Stimulated activated memory B cell treated with anti-CD40 and anti-IgM and Interleukin-4, amounts not matched to agents 10 μg/mL and 1 μg/mL and 100 μg/mL, for 72 hours (primary cell): Measurements from ENCODE around the gene DDC.
"Not testable (repeated sequence)": the region's sequence is repeated elsewhere in the genome, so short reads cannot be mapped to it uniquely, and the experiment has no call there.

Experiments used
- ATAC-seq: fragments of 150-1000 bp; cut with Tn5 transposase; 2 replicates; pipeline ENCODE4 v1.10.0; 2021
- H3K27ac Mint-ChIP-seq: one replicate; pipeline ENCODE4 v1.8.0; 2022; ENCODE audit warnings: mild to moderate bottlenecking, mixed read lengths
- H3K27me3 Mint-ChIP-seq: one replicate; pipeline ENCODE4 v1.8.0; 2022; ENCODE audit warnings: mixed read lengths
- H3K36me3 Mint-ChIP-seq: one replicate; pipeline ENCODE4 v1.8.0; 2022; ENCODE audit warnings: mixed read lengths
- H3K4me1 Mint-ChIP-seq: one replicate; pipeline ENCODE4 v1.8.0; 2022; ENCODE audit warnings: mixed read lengths
- H3K4me3 Mint-ChIP-seq: one replicate; pipeline ENCODE4 v1.8.0; 2022; ENCODE audit warnings: mild to moderate bottlenecking, moderate library complexity, mixed read lengths
- H3K9me3 Mint-ChIP-seq: one replicate; pipeline ENCODE4 v1.8.0; 2022; ENCODE audit warnings: mixed read lengths

The DDC gene

DNA sequence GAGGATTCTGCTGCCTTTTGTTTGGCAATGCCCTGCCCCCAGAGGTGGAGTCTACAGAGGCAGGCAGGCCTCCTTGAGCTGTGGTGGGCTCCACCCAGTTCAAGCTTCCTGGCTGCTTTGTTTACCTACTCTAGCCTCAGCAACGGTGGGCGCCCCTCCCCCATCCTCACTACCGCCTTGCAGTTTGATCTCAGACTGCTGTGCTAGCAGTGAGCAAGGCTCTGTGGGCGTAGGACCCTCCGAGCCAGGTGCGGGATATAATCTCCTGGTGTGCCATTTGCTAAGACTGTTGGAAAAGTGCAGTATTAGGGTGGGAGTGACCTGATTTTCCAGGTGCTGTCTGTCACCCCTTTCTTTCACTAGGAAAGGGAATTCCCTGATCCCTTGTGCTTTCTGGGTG is 11.2 kb upstream of the DDC start:
- not testable (repeated sequence) for H3K9me3 Mint-ChIP-seq, H3K36me3 Mint-ChIP-seq, H3K27ac Mint-ChIP-seq, ATAC-seq, H3K4me1 Mint-ChIP-seq, H3K4me3 Mint-ChIP-seq
- H3K27me3 Mint-ChIP-seq, result peaks cover 27% of the 10 kb centered on the region

DNA sequence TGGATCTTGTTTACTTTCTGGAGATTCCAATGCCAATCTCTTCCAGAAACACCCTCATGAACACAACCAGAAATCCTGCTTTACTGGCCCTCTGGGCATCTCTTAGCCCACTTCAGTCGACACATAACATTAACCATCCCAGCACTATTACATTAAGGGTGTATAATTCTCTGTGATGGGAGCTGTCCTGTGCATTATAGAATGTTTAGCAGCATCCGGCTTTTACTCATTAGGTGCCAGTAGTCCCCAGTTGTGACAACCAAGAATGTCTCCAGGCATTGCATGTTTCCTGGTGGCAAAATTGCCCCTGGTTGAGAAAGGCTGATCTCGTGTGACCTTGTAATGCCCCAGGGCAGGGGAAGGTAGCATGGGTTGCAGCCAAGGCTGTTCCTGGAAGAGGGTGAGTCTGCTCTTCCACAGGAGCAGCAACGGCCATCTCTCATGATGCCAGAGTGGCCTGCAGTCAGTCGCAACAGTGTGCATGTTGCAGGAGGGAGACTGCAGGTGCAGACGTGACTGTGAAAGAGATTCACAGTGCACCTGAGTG is 2.6 kb upstream of the DDC start:
- Mint-ChIP-seq H3K36me3 (no peaks in the 10 kb centered on the region), H3K27ac (no peak overlapping the region), H3K27me3 (peaks cover 24% of the 10 kb centered on the region), H3K9me3 (peaks cover 3% of the 10 kb centered on the region), H3K4me3 (no peak overlapping the region), H3K4me1 (no peaks in the 10 kb centered on the region)
- peak; percentile 27 for ATAC-seq

DNA sequence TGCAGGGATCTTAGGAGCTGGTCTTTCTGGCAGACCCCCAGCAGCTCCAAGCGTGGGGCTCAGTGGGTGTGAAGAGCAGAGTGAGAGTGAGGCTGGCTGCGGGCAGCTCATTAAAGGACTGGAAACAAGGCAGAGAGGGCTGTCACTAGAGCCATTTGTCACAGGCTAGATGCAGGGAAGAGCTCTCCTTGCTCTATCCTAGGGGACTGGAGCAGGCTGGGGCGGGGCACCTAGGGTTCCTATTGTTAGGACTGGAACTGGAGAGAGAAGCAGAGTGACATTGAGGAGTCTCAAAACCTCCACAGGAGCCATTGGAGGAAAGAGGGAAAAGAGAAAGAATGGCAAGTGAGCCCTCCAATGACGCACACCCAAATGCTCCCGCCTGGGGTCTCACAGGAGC is 772 bp upstream of the DDC start:
- Mint-ChIP-seq H3K4me1 (no peaks in the 10 kb centered on the region), H3K27me3 (peaks cover 33% of the 10 kb centered on the region), H3K4me3 (no peak overlapping the region), H3K36me3 (no peaks in the 10 kb centered on the region), H3K9me3 (peaks cover 3% of the 10 kb centered on the region), H3K27ac (no peak overlapping the region)
- no peak for ATAC-seq

DNA sequence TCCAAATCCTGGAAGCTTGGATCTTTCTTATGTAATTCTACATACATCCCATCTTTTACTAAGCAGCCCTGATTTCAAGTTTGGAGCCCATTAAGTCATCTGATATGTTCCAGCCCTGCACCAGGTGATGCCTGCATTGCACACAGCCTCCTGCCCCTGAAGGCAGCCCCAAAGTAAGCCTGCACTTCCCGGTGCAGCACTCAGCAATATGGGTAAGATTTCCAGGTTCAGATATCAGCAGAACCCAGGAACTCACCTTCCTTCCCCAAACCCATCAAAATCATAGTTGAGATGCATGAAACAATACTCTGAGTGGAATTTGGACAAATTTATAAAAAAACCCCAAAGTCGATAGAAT is 333 bp upstream of the DDC start:
- Mint-ChIP-seq H3K9me3 (peaks cover 2% of the 10 kb centered on the region), H3K4me1 (no peaks in the 10 kb centered on the region), H3K27ac (no peak overlapping the region), H3K36me3 (no peaks in the 10 kb centered on the region), H3K4me3 (no peak overlapping the region), H3K27me3 (peaks cover 33% of the 10 kb centered on the region)
- no peak for ATAC-seq

DNA sequence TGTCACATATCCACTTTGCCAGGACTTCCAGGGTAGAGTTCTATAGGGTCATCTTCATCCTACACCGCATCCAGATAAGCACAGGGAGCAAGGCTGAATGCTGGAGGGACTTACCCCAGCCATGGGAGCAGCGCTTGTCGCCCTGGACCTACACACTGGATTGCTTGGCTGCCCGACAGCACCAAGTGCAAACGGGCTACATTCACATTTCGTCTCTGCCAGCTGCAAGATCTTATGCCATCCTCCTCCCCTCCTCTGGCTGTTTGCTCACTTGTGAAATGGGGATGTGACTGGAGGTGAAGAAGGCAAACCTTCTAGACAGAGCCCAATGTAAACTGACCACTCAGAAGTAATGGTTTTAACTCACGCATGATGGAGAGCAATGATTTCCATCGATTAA is 1.0 kb downstream of the DDC start:
- Mint-ChIP-seq H3K36me3 (no peaks in the 10 kb centered on the region), H3K27me3 (peaks cover 36% of the 10 kb centered on the region), H3K4me1 (no peaks in the 10 kb centered on the region), H3K9me3 (no peaks in the 10 kb centered on the region), H3K4me3 (no peak overlapping the region), H3K27ac (no peak overlapping the region)
- no peak for ATAC-seq

DNA sequence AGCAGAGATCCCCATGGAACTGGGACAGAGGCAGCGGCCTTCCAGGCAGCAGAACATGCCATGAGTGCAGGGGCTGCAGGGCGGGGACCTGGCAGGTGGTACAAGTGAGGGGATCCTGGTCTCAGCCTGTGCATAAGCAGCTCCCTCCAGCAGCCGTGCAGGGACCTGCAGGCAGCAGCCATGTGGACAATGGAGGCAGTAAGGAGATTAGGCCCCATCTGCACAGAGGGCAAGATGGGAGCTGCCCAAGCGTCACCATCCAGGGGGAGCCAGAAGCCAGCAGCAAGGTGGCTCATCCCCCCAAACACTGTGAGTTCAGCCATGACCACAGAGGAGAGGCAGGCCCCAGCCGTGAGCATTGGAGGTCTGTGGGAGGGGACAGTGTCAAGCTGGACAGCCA is 3.1 kb downstream of the DDC start:
- no peak for ATAC-seq
- H3K27ac Mint-ChIP-seq, result no peak overlapping the region
- H3K27me3 Mint-ChIP-seq, result peaks cover 47% of the 10 kb centered on the region
- no peak overlapping the region for H3K4me3 Mint-ChIP-seq
- no peaks in the 10 kb centered on the region for H3K36me3 Mint-ChIP-seq
- H3K9me3 Mint-ChIP-seq, result no peaks in the 10 kb centered on the region
- H3K4me1 Mint-ChIP-seq, result no peaks in the 10 kb centered on the region

DNA sequence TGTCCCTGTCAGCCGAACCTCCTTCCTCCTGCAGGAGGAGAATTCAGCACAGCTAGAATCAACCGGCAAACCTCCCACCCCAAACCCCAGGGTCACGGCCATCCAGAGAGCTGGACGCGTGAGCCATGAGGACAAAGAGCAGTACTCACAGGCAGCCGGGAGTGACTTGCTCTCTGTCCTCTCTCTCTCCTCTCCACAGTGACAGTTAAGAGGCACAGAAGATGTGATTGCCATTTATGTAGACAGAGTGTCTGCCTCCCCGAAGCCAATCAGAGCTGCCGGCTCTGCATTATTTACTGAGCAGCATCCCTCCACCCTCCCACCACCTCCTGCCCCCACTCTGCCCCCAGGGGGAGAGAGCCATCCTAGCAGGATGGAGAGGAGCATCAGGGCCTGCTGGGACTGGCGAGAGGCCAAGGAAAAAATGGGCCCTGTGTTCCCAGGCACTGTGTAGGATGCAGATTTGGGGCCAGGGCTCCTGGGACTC is 4.3 kb downstream of the DDC start:
- peaks cover 51% of the 10 kb centered on the region for H3K27me3 Mint-ChIP-seq
- no peaks in the 10 kb centered on the region for H3K36me3 Mint-ChIP-seq
- no peak overlapping the region for H3K27ac Mint-ChIP-seq
- no peaks in the 10 kb centered on the region for H3K9me3 Mint-ChIP-seq
- H3K4me1 Mint-ChIP-seq, result no peaks in the 10 kb centered on the region
- H3K4me3 Mint-ChIP-seq, result no peak overlapping the region
- no peak for ATAC-seq

DNA sequence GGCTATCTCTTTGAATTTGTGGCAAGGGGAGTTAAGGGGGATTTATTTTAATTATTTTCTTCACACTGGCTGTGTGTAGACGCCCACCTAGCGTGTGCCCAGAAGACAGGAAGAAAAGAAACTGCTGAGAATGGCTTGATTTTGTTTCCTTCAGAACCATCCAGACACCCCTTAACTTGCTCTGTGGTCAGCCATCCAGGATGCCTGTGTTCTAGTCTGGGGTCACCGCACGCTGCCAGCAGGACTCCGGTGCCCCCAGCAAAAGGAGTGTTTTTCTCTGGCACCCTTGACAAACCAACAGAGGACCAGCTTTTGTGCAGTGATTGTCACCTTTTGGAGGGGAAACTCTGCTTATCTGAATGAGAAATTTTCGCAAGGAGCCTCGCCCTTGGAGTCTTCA is 5.3 kb downstream of the DDC start:
- no peaks in the 10 kb centered on the region for H3K9me3 Mint-ChIP-seq
- no peak for ATAC-seq
- no peaks in the 10 kb centered on the region for H3K4me1 Mint-ChIP-seq
- no peak overlapping the region for H3K4me3 Mint-ChIP-seq
- H3K27ac Mint-ChIP-seq, result no peak overlapping the region
- H3K27me3 Mint-ChIP-seq, result peaks cover 55% of the 10 kb centered on the region
- H3K36me3 Mint-ChIP-seq, result no peaks in the 10 kb centered on the region

DNA sequence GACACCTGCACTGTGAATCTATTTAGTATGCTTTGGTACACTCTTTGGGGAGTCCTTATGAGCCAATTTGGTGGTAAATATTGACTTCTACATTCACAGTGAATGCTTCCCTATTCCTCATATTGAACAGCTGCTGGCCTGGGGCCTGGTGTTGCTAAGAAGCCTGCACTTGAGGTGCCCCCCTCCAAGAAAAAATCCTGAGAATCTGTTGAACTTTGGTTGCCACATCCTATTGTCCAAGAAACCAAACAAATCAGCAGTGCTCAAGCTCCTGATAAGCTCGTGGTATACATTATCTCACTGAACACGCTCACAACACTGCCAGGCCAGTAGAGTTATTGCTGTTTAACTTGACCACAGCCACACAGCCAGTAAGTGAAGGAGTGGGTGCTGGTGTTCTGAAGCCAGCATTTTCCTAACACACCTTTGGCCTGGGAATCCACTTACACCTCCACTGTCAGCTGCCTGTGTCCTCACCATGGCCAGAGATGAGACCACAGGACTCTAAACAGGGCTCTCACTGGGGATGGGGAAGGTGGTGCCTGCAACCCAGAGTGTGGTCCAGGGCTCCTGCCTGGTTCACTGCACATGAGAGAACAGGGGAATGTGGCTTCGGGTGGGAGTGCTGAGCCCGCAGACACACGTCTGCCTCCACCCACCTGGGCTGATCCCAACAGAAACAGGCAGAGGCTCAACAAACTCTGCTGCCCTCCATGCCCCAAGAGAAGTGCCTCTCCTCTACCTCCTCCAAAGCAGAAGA is 6.7 kb downstream of the DDC start:
- H3K27ac Mint-ChIP-seq, result no peak overlapping the region
- ATAC-seq, result no peak
- H3K9me3 Mint-ChIP-seq, result no peaks in the 10 kb centered on the region
- peaks cover 48% of the 10 kb centered on the region for H3K27me3 Mint-ChIP-seq
- H3K36me3 Mint-ChIP-seq, result no peaks in the 10 kb centered on the region
- H3K4me3 Mint-ChIP-seq, result no peak overlapping the region
- H3K4me1 Mint-ChIP-seq, result no peaks in the 10 kb centered on the region

DNA sequence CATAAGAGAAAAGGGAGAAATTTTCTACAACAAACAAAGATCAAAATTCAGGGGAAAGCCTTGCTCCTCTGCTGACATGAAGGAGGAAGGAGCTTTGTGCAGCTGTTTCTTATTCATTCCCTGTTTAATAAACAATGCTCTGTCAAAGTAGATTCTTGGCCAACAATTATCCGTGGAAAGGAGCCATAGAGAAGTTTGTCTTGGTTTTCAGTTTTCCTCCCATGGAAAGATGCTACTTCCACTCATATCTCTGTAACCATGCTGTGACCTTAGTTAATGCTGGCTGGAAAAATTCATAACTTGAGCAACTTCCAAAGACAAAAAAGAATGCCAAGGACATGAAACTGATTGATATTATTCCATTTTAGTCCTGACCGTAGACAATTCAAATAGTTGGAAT is 8.1 kb downstream of the DDC start:
- Mint-ChIP-seq H3K36me3 (no peaks in the 10 kb centered on the region), H3K4me1 (no peaks in the 10 kb centered on the region), H3K9me3 (no peaks in the 10 kb centered on the region), H3K27ac (no peak overlapping the region), H3K27me3 (peaks cover 45% of the 10 kb centered on the region), H3K4me3 (no peak overlapping the region)
- ATAC-seq, result no peak

DNA sequence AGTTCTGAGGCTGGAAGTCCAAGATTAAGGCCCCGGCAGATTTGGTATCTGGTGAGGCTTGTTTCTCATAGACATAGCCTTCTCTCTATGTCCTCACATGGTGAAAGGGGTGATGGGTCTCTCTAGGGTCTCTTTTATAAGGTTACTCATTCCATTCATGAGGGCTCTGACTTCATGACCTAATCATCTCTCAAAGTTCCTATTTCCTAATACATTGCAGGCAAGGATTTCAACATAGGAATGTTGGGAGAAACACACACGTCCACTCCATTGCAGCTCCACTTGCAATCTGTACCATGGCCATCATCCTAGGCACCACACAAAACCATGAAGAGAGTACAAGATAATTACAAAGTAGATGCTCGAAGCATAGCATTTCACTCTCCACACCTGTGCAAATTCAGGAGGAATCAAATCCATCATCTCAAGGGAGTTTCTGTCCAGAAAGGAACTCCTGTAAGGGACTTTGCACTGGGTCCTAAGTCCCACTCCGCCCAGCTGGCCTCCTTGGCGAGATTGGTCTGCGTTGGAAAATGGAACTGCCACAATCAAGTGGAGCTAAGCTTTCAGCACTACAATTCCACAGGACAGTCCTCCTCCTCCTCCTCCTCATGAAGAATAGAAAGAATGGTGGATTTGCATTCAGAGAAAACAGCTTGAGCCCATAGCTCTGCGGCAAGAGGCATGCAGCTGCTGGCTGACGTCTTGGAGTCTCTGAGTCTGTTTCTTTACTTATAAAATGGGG is 8.8 kb downstream of the DDC start:
- H3K27ac Mint-ChIP-seq, result no peak overlapping the region
- ATAC-seq, result no peak
- no peaks in the 10 kb centered on the region for H3K4me1 Mint-ChIP-seq
- H3K27me3 Mint-ChIP-seq, result peaks cover 39% of the 10 kb centered on the region
- no peaks in the 10 kb centered on the region for H3K36me3 Mint-ChIP-seq
- H3K4me3 Mint-ChIP-seq, result no peak overlapping the region
- H3K9me3 Mint-ChIP-seq, result no peaks in the 10 kb centered on the region

DNA sequence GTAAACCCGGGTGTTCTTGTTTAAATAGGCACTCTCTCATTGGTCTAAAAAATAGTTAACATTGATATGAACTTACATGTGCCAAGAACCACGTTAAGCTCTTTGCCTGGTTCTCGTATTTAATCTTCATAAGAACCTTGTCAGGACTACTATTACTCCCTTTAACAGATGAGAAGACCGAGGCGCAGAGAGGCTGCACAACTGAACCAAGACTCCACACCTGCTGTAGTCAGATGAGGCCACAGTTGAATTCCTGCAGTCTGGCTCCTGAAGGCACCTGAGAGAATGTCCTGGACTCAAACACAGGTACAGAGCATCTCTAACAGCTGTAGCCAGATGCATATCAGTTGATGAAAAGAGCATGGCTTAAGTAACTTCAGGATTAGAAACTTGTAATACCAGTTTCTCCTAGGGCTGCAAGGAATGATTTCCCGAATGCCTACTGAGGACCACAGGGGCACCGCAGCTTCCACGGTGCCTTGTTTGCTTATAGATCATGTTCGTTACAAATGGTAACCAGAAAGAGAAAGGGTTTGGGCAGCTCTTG is 9.5 kb downstream of the DDC start:
- Mint-ChIP-seq H3K4me1 (no peaks in the 10 kb centered on the region), H3K4me3 (no peak overlapping the region), H3K9me3 (no peaks in the 10 kb centered on the region), H3K27ac (no peak overlapping the region), H3K27me3 (peaks cover 39% of the 10 kb centered on the region), H3K36me3 (no peaks in the 10 kb centered on the region)
- no peak for ATAC-seq

DNA sequence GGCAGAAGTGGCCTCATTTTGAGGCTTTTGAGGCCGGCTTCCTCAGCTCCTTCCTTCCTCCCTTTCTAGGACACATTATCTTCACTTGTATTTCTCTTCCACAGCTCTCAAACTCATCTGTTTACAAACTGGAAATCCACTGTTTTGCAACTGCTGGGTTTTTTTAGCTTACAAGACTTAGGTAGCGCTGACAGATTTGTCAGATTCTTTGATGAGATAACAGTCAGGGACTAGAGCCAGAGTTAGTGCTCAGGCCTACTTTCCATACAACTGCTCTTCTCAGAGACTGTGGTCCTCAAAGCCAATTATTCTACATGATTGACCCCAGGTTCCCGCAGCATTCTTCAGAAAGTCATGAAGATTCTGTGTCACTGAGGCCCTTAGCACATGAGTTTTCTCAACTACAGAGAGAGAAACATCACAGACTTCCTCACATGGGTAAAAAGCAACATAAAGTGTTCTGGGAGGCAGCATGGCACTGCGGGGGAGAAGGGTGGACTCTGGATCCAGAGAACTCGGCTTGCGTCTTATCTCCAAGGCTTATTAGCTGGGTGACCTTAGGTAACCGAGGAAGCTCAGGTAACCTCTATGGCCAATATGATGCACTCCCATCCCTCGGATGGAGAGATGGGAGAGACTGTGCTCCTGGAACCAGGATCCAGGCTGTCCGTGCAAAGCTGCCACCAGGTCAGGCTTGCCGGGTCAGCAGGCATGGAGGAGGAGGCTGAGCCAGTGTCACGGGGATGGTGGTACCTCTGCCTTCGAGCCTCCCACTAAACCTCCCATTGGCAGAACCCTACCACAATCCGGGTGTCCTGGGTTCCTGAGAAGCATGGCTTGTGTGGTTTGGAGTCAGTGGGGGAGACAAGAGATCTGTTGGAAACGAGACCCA is 10.5 kb downstream of the DDC start:
- H3K9me3 Mint-ChIP-seq, result no peaks in the 10 kb centered on the region
- H3K36me3 Mint-ChIP-seq, result no peaks in the 10 kb centered on the region
- H3K4me1 Mint-ChIP-seq, result no peaks in the 10 kb centered on the region
- no peak overlapping the region for H3K4me3 Mint-ChIP-seq
- H3K27me3 Mint-ChIP-seq, result peaks cover 39% of the 10 kb centered on the region
- no peak for ATAC-seq
- no peak overlapping the region for H3K27ac Mint-ChIP-seq

DNA sequence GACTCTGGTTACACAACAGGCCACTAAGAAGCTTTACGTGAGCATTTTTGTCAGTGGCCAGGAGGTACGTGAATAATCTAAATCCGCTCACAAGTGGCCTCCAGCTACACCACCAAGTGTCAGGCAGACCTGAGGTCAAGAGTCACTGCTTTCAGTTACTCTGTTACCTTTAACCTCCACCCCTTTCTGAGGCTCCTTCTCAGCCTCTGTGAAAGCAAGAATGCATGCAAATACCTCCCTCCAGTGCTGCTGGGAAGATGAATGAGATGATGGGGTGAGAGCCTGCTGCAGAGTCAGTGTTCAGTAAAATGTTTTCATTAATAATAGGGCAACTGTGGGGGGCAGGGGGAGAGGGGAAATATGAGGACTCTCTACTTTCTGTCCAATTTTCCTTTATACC is 11.2 kb downstream of the DDC start:
- Mint-ChIP-seq H3K4me3 (no peak overlapping the region), H3K9me3 (no peaks in the 10 kb centered on the region), H3K27ac (no peak overlapping the region), H3K36me3 (no peaks in the 10 kb centered on the region), H3K27me3 (peaks cover 35% of the 10 kb centered on the region), H3K4me1 (no peaks in the 10 kb centered on the region)
- no peak for ATAC-seq

DNA sequence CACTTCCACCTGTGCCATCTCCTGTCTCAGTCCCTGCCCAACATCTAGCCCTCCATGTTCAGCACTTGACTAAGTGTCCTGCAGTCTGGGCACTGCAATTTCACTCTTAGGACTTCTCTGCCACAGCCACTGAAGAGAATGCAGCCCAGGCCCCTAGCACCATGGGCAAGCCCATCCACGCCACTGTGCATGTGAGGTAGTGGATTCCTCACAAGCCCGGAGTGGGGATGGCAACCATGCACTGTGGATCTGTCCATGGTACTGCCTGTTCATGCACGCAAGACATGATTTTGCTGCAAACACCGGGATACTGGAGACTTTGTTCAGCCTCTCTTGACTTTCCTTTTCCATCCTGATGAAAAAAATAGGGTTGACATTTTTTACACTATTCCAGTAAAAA is 12.3 kb downstream of the DDC start:
- Mint-ChIP-seq H3K9me3 (no peaks in the 10 kb centered on the region), H3K36me3 (no peaks in the 10 kb centered on the region), H3K4me1 (no peaks in the 10 kb centered on the region), H3K27me3 (peaks cover 26% of the 10 kb centered on the region), H3K4me3 (no peak overlapping the region), H3K27ac (no peak overlapping the region)
- ATAC-seq, result no peak
